Heart left ventricle (tissue), 13 donors: ENCODE data around the gene TBC1D2.

Experiments used
- POLR2A ChIP-seq, 2 donors: fragments of 450-650 bp; IDR thresholded peaks; one replicate each; pipeline ENCODE4 v1.6.1; 2017; ENCODE audit warnings: antibody characterized with exemption in 2 of 2, mild to moderate bottlenecking in 2 of 2, moderate library complexity in 2 of 2
- TF ChIP-seq, protein P1 (sequence below), 12 donors: fragments of 200-600 bp; sonication (generic) in 4 of 12; IDR thresholded peaks; one replicate each; pipeline versions ENCODE4 v1.5.0 to v1.8.0; 2018 to 2022; ENCODE audit warnings: antibody characterized with exemption in 12 of 12, mild to moderate bottlenecking in 5 of 12
- donor health status: ischemic (EF 13 %, LVEDD 7.1; RV severe dilation, severe dysfunction).
- donor health status: DM: no; HTN: yes; CAD: no.
- donor health status: DM: no; HTN: no; CAD: no.
- donor health status: ischemic (EF 25% LVEDD 6.9; RV normal size, moderate dysfunction).
- donor health status: ischemic (EF 25% LVEDD 5.7; RV mildly dilated, moderate dysfunction).
- donor health status: ischemic (EF 35%, LVEDD 5.7; RV mildly dilated, moderate dysfunction).
- donor health status: nonischemic (EF 11% LVEDD 7.7; RV severe dilation, severe dysfunction).
- donor health status: DM: yes; HTN: yes; CAD: no.
- donor health status: PGD.
- donor health status: ischemic (EF 29% LVEDD 5.4; RV normal size, mild dysfunction).
- donor health status: nonischemic (EF 23%, LVEDD 6.1; RV moderate dilation, normal function).

- TF ChIP-seq, protein P1, sequence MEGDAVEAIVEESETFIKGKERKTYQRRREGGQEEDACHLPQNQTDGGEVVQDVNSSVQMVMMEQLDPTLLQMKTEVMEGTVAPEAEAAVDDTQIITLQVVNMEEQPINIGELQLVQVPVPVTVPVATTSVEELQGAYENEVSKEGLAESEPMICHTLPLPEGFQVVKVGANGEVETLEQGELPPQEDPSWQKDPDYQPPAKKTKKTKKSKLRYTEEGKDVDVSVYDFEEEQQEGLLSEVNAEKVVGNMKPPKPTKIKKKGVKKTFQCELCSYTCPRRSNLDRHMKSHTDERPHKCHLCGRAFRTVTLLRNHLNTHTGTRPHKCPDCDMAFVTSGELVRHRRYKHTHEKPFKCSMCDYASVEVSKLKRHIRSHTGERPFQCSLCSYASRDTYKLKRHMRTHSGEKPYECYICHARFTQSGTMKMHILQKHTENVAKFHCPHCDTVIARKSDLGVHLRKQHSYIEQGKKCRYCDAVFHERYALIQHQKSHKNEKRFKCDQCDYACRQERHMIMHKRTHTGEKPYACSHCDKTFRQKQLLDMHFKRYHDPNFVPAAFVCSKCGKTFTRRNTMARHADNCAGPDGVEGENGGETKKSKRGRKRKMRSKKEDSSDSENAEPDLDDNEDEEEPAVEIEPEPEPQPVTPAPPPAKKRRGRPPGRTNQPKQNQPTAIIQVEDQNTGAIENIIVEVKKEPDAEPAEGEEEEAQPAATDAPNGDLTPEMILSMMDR (IDR thresholded peaks at IDR 0.05): no peak
- no peak for TF ChIP-seq POLR2A (IDR thresholded peaks at IDR 0.05)
Observed at GRCh38 chr9:98225015-98225442, 30.4 kb downstream of the TBC1D2 start.
